Small intestine (tissue), 7 donors: ENCODE results near the gene ZFPM1. TPM values are rescaled to one million over a fixed set of nuclear protein-coding genes. Genes with fewer than 3 reads are reported as not detected.
"Not testable (repeated sequence)": the region's sequence is repeated elsewhere in the genome, so short reads cannot be mapped to it uniquely, and the experiment has no call there.

Experiments used
- DNase-seq, 2 donors: peaks; one replicate each; pipeline versions ENCODE4 v3.0.0 to v3.0.0-alpha.2; 2013
- FAIRE-seq: peaks from 2 replicates; lab custom pipeline; 2012; peaks lifted over from hg19 to GRCh38; lab: Jason Lieb, UNC
- H3K27ac ChIP-seq, 3 donors: one replicate each; pipeline ENCODE4 v1.5.1; 2013; ENCODE audit warnings: low read length in 2 of 3, mild to moderate bottlenecking in 2 of 3, control low read depth in 1 of 3, inconsistent platforms in 1 of 3, low read depth in 1 of 3, moderate library complexity in 1 of 3
- H3K27me3 ChIP-seq, 3 donors: one replicate each; pipeline ENCODE4 v1.6.1; 2013; ENCODE audit warnings: low read length in 3 of 3, inconsistent platforms in 1 of 3; ENCODE audit not compliant: control insufficient read depth in 3 of 3, insufficient read depth in 3 of 3
- H3K36me3 ChIP-seq, 3 donors: one replicate each; pipeline ENCODE4 v1.6.1; 2013; ENCODE audit warnings: low read length in 3 of 3, inconsistent platforms in 1 of 3, low read depth in 1 of 3, mild to moderate bottlenecking in 1 of 3, moderate library complexity in 1 of 3; ENCODE audit not compliant: control insufficient read depth in 3 of 3, insufficient read depth in 2 of 3
- H3K4me1 ChIP-seq, 3 donors: one replicate each; pipeline ENCODE4 v1.6.1; 2013; ENCODE audit warnings: low read length in 2 of 3, inconsistent platforms in 1 of 3, low read depth in 1 of 3, mild to moderate bottlenecking in 1 of 3, moderate library complexity in 1 of 3; ENCODE audit not compliant: control insufficient read depth in 3 of 3, insufficient read depth in 2 of 3
- H3K4me3 ChIP-seq, 3 donors: one replicate each; pipeline ENCODE4 v1.5.1; 2013; ENCODE audit warnings: low read length in 3 of 3, control low read depth in 1 of 3, inconsistent platforms in 1 of 3, low read depth in 1 of 3, mild to moderate bottlenecking in 1 of 3, moderate library complexity in 1 of 3
- H3K9me3 ChIP-seq, 2 donors: one replicate each; pipeline ENCODE4 v1.6.1; 2013; ENCODE audit warnings: low read depth in 1 of 2, low read length in 1 of 2; ENCODE audit not compliant: control insufficient read depth in 2 of 2, insufficient read depth in 1 of 2
- WGBS, 3 donors: extraction: QIAGEN DNeasy Blood & Tissue Kit; methylation state at CpG; one replicate each; pipeline ENCODE4 v1.1.7; 2013; 5-methylcytosine and 5-hydroxymethylcytosine counted together
- polyA plus RNA-seq, 4 donors: library from polyadenylated mRNA; stranded (reverse) in 3 of 4; unstranded in 1 of 4; fragments of 200-250 nt in 3 of 4; fragments of 120-200 nt in 1 of 4; gene quantifications; one replicate each; pipeline versions ENCODE4 v1.2.1 to v1.2.3, GENCODE V29; 2013
- donor health status: healthy with polysubstance abuse.
- donor health status: control.
- donor health status: control.
- donor health status: Bipolar disorder and iron deficiency.
- donor health status: healthy.

The ZFPM1 gene
- polyA plus RNA-seq, 4 donors: 8.1 to 26.6 (median 12.0) TPM

GRCh38 chr16:88466175-88466862, 13.2 kb downstream of the ZFPM1 start:
- Histone ChIP-seq H3K27ac (no peak overlapping the region), H3K9me3 (no peaks in the 10 kb centered on the region), H3K4me1 (peaks cover 0 to 82% (median 3%) of the 10 kb centered on the region in 3 donors), H3K4me3 (no peak overlapping the region), H3K27me3 (no peaks in the 10 kb centered on the region), H3K36me3 (peaks cover 0 to 93% (median 0%) of the 10 kb centered on the region in 3 donors)
- 64 to 69% (median 68%) methylated on average over 15 of the region's 15 CpGs for WGBS, 3 donors
- FAIRE-seq (no peak), DNase-seq (no peak)

DNA sequence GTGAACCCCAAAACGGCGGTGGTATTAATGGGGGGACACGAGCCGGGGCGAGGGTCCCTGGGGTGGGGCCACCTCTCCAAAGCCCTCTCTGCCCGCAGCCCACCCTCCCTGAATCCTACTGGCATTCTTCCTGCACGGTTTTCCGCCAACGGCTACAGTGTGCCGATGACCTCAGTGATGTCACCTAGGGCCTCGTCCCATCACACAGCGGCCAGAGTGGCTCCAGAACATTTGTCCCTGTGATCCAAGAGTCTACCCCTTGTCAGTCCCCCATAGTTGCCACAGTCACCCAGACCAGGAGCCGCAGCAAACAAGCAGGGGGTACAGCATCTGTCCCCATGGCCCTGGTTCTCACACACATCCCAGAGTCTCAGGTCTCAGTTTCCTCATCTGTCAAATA, 13.9 kb downstream of the ZFPM1 start:
- Histone ChIP-seq H3K4me3 (no peak overlapping the region), H3K27ac (no peak overlapping the region), H3K36me3 (peaks cover 0 to 93% (median 0%) of the 10 kb centered on the region in 3 donors), H3K4me1 (peaks cover 0 to 76% (median 3%) of the 10 kb centered on the region in 3 donors), H3K9me3 (no peaks in the 10 kb centered on the region), H3K27me3 (no peaks in the 10 kb centered on the region)
- no peak for DNase-seq
- FAIRE-seq: no peak
- 75 to 85% (median 81%) methylated on average over 13 of the region's 13 CpGs for WGBS, 3 donors

DNA sequence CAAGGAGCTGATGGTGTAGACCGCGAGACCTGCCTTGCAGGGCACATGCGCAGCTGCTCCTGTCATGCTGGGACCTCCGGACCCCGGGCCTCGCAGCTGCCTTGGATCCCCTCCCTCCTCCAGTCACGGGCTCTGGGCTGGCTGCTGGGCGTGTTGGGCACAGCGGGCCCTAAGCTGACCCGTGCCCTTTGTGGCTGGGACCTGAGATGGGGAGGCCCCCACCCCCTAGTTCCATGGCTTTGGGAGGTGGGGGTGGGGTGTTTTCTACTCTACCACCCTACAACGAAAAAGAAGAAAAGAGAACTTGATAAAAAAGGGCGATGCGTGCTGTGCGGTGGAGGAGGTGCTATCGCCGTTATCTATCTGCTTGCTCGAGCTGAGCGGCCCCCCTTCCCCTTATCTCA, 14.5 kb downstream of the ZFPM1 start:
- FAIRE-seq (no peak), DNase-seq (no peak)
- Histone ChIP-seq H3K9me3 (no peaks in the 10 kb centered on the region), H3K4me3 (no peak overlapping the region), H3K4me1 (peaks cover 0 to 71% (median 3%) of the 10 kb centered on the region in 3 donors), H3K27me3 (no peaks in the 10 kb centered on the region), H3K36me3 (peaks cover 0 to 93% (median 0%) of the 10 kb centered on the region in 3 donors), H3K27ac (no peak overlapping the region)
- 58 to 69% (median 69%) methylated on average over 17 to 18 of the region's 18 CpGs for WGBS, 3 donors

DNA sequence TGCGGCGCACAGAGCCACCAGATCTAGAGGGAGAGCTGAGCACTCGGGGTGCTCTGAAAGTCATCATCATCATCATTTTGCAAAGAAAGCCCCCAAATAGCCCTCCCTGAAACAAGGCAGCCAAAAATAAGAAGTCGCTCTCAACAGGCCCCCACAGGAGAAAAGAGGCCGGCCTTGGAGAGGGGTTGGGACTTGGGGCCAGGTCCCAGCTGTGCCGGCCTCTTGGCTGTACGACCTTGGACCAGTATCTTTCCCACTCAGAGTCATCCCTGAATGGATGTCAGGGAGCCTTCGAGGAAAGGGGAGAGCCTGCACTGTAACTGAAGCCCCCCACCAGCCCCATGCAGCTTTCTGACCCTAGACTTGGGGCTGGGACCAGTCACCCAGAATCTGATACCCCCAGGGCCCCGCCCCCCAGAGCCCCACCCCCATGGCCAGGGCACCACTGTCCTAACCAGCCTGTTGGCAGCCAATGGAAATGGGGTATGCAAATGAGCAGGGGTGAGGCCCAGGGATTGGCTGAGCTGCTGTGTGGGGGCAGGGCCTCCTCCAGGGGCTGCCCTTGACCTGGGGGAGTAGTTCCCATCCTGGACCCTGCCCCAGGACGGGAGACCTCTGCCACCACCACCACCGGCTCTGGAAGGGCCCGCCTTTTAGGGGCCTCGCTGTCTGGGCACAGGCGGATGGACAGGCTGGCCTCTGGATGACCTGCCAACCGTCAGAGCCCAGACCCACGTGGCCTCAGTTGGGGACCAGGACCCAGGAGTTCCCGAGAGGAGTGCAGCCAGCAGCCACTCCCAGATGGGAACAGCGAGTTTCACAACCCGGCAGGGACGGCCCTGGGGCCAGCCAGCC, 15.4 kb downstream of the ZFPM1 start:
- Histone ChIP-seq H3K4me1 (peaks cover 0 to 70% (median 3%) of the 10 kb centered on the region in 3 donors), H3K27ac (peak overlapping the region in 1 of 3 donors; percentile 6), H3K9me3 (no peaks in the 10 kb centered on the region), H3K27me3 (no peaks in the 10 kb centered on the region), H3K4me3 (no peak overlapping the region), H3K36me3 (peaks cover 0 to 92% (median 0%) of the 10 kb centered on the region in 3 donors)
- DNase-seq: peak in 1 of 2 donors; percentile 56
- whole genome bisulfite sequencing, 3 donors: 54 to 58% (median 55%) methylated on average over 20 of the region's 20 CpGs
- no peak for FAIRE-seq

- Histone ChIP-seq H3K4me3 (no peak overlapping the region), H3K27ac (peak overlapping the region in 1 of 3 donors; percentile 75), H3K27me3 (no peaks in the 10 kb centered on the region), H3K9me3 (no peaks in the 10 kb centered on the region), H3K4me1 (peaks cover 0 to 70% (median 3%) of the 10 kb centered on the region in 3 donors), H3K36me3 (peaks cover 0 to 92% (median 0%) of the 10 kb centered on the region in 3 donors)
- 51 to 56% (median 51%) methylated on average over 18 to 19 of the region's 19 CpGs for WGBS, 3 donors
- no peak for FAIRE-seq
- no peak for DNase-seq
Measured at GRCh38 chr16:88469615-88470395, 16.7 kb downstream of the ZFPM1 start.

- 68 to 76% (median 70%) methylated on average over 4 to 9 of the region's 13 CpGs for WGBS, 3 donors
- peaks cover 0 to 93% (median 0%) of the 10 kb centered on the region in 3 donors for H3K36me3 ChIP-seq
- H3K9me3 ChIP-seq, H3K4me3 ChIP-seq, FAIRE-seq, H3K27me3 ChIP-seq, DNase-seq: not testable (repeated sequence)
- H3K27ac ChIP-seq: peak overlapping the region in 1 of 3 donors; percentile 75
- H3K4me1 ChIP-seq: peaks cover 0 to 71% (median 3%) of the 10 kb centered on the region in 3 donors
Measured at GRCh38 chr16:88470396-88470680, 17.3 kb downstream of the ZFPM1 start.

DNA sequence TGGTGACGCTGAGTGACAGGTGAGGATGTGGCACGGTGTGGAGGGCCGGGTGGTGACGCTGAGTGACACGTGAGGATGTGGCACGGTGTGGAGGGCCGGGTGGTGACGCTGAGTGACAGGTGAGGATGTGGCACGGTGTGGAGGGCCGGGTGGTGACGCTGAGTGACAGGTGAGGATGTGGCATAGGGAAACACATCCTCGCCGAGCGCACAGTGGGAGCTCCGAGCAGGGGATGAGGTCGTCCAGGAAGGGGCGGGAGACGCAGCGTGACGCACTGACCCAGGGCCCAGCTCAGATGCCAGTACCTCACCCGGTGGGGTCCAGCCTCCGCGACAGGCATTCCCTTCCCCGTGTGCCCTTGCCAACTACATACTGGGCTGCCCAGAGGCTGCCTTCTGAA, 17.6 kb downstream of the ZFPM1 start:
- Histone ChIP-seq H3K36me3 (peaks cover 0 to 93% (median 0%) of the 10 kb centered on the region in 3 donors), H3K27ac (peak overlapping the region in 1 of 3 donors; percentile 25), H3K4me1 (peaks cover 0 to 71% (median 3%) of the 10 kb centered on the region in 3 donors)
- not testable (repeated sequence) for H3K9me3 ChIP-seq, H3K27me3 ChIP-seq, DNase-seq, FAIRE-seq, H3K4me3 ChIP-seq
- WGBS, 3 donors: 63 to 71% (median 69%) methylated on average over 18 to 24 of the region's 24 CpGs

GRCh38 chr16:88471115-88471514, 18.0 kb downstream of the ZFPM1 start:
- Histone ChIP-seq H3K4me1 (peaks cover 0 to 71% (median 3%) of the 10 kb centered on the region in 3 donors), H3K4me3 (no peak overlapping the region), H3K9me3 (no peaks in the 10 kb centered on the region), H3K27ac (peak overlapping the region in 1 of 3 donors; percentile 25), H3K27me3 (no peaks in the 10 kb centered on the region), H3K36me3 (peaks cover 0 to 93% (median 0%) of the 10 kb centered on the region in 3 donors)
- DNase-seq (no peak), FAIRE-seq (no peak)
- WGBS, 3 donors: 85 to 89% (median 88%) methylated on average over 15 to 17 of the region's 17 CpGs
